PC-3 (cell line): Measurements from ENCODE around the gene MKRN2OS. TPM values are rescaled to one million over a fixed set of nuclear protein-coding genes. Genes with fewer than 3 reads are reported as not detected.

Experiments used
- ATAC-seq: fragments of 200-7000 bp; cut with Tn5 transposase; 2 replicates; pipeline ENCODE4 v1.9.1; 2020; ENCODE audit warnings: mild to moderate bottlenecking, moderate library complexity
- BruUV-seq: library from RNA; stranded (reverse); fragments of 400-500 nt; replicated peaks from 2 replicates; lab custom pipeline; 2021; lab: Mats Ljungman, UMichigan
- CTCF ChIA-PET: fragments of 300-600 bp; sonication (Branson Sonifier 250); formaldehyde crosslinking; loops from one replicate; lab custom pipeline; 2022; ENCODE audit warnings: antibody characterized with exemption; lab: Charles Lee
- POLR2A ChIA-PET: fragments of 300-600 bp; sonication (Branson Sonifier 250); formaldehyde crosslinking; loops from one replicate; lab custom pipeline; 2022; ENCODE audit warnings: antibody characterized with exemption; ENCODE audit not compliant: unreplicated experiment; lab: Charles Lee
- DNase-seq: peaks from one replicate; pipeline ENCODE4 v3.0.0-alpha.2; 2015
- H2AFZ ChIP-seq: fragments of 300-600 bp; sonication (generic); 2 replicates; pipeline ENCODE4 v1.6.0; 2016; ENCODE audit warnings: antibody characterized with exemption, low read length
- H3F3A ChIP-seq: fragments of 300-600 bp; sonication (generic); one replicate; pipeline ENCODE4 v1.6.0; 2017; ENCODE audit warnings: antibody characterized with exemption, low read length, control low read depth, mild to moderate bottlenecking; ENCODE audit not compliant: unreplicated experiment
- H3K27ac ChIP-seq: fragments of 300-600 bp; sonication (generic); 2 replicates; pipeline ENCODE4 v1.5.1; 2016; ENCODE audit warnings: mild to moderate bottlenecking, low read length
- H3K27me3 ChIP-seq: fragments of 300-600 bp; sonication (generic); 2 replicates; pipeline ENCODE4 v1.6.1; 2016; ENCODE audit warnings: low read length, mixed read lengths
- H3K36me3 ChIP-seq: fragments of 300-600 bp; sonication (generic); 2 replicates; pipeline ENCODE4 v1.6.1; 2016; ENCODE audit warnings: low read depth, mixed run types, low read length, mixed read lengths
- H3K4me1 ChIP-seq: fragments of 300-600 bp; sonication (generic); 2 replicates; pipeline ENCODE4 v1.5.1; 2016; ENCODE audit warnings: low read length; ENCODE audit not compliant: insufficient read depth
- H3K4me2 ChIP-seq: fragments of 300-600 bp; sonication (generic); 2 replicates; pipeline ENCODE4 v1.6.0; 2016; ENCODE audit warnings: low read length
- H3K4me3 ChIP-seq: fragments of 300-600 bp; sonication (generic); 2 replicates; pipeline ENCODE4 v1.5.1; 2016; ENCODE audit warnings: mild to moderate bottlenecking, low read length, mixed read lengths
- H3K79me2 ChIP-seq: fragments of 300-600 bp; sonication (generic); 2 replicates; pipeline ENCODE4 v1.6.1; 2017; ENCODE audit warnings: low read length, mixed read lengths
- H3K9ac ChIP-seq: fragments of 300-600 bp; sonication (generic); 2 replicates; pipeline ENCODE4 v1.6.0; 2016; ENCODE audit warnings: mild to moderate bottlenecking, low read length
- H3K9me2 ChIP-seq: fragments of 300-600 bp; sonication (generic); replicated peaks from 2 replicates; pipeline ENCODE4 v1.6.1; 2016; ENCODE audit warnings: mixed run types, low read length, mixed read lengths
- H3K9me3 ChIP-seq: fragments of 300-600 bp; sonication (generic); 2 replicates; pipeline ENCODE4 v1.6.1; 2016; ENCODE audit warnings: low read length, mixed read lengths
- H4K20me1 ChIP-seq: fragments of 300-600 bp; sonication (generic); 2 replicates; pipeline ENCODE4 v1.6.1; 2016; ENCODE audit warnings: low read length, mixed read lengths
- EZH2 ChIP-seq: fragments of 300-600 bp; sonication (generic); IDR thresholded peaks from one replicate; pipeline ENCODE4 v1.6.1; 2017; ENCODE audit warnings: antibody characterized with exemption, mild to moderate bottlenecking, low read length; ENCODE audit not compliant: unreplicated experiment
- EZH2phosphoT487 ChIP-seq: fragments of 300-600 bp; sonication (generic); IDR thresholded peaks from 2 replicates; pipeline ENCODE4 v1.6.1; 2018; ENCODE audit warnings: mild to moderate bottlenecking, antibody characterized with exemption, low read length, borderline replicate concordance
- intact Hi-C: fragments of 100-400 bp; cut with micrococcal nuclease; formaldehyde crosslinking; loops from 2 replicates; pipeline ENCODE4 v1.9.0; 2023
- total RNA-seq: library from RNA; depleted of rRNA; stranded (reverse); fragments of >200 nt; gene quantifications from 2 replicates; pipeline ENCODE4 v1.2.3, GENCODE V29; 2014; rRNA removed
- TF ChIP-seq, protein P1 (sequence below): fragments of 300-600 bp; sonication (generic); conservative IDR thresholded peaks from 2 replicates; pipeline ENCODE4 v1.5.1; 2017; ENCODE audit warnings: antibody characterized with exemption, low read depth, mild to moderate bottlenecking, low read length

Gene MKRN2OS
- total RNA-seq, 1 experiment from 2014 or later = 6.6 TPM

GRCh38 chr3:12489832-12490231 is 55.5 kb downstream of the MKRN2OS start:
- Histone ChIP-seq H3K79me2 (peaks cover 62% of the 10 kb centered on the region), H3K9me2 (no peaks in the 10 kb centered on the region), H4K20me1 (no peaks in the 10 kb centered on the region), H3K27me3 (no peaks in the 10 kb centered on the region), H3F3A (no peaks in the 10 kb centered on the region), H3K27ac (no peak overlapping the region), H3K36me3 (peaks cover 44% of the 10 kb centered on the region; the same call in 1 of the 2 replicates), H3K4me3 (no peak overlapping the region), H3K4me1 (peaks cover 26% of the 10 kb centered on the region), H3K4me2 (no peak overlapping the region), H2AFZ (no peak overlapping the region), H3K9me3 (no peaks in the 10 kb centered on the region), H3K9ac (no peak overlapping the region)
- intact Hi-C loops = loop anchor here (10.0 kb wide), 1 partner anchor 405 kb away; no protein-coding TSS in a partner anchor
- no TSS peak for BruUV-seq
- ChIA-PET CTCF (no interaction called here), POLR2A (no interaction called here)
- TF ChIP-seq, protein P1, sequence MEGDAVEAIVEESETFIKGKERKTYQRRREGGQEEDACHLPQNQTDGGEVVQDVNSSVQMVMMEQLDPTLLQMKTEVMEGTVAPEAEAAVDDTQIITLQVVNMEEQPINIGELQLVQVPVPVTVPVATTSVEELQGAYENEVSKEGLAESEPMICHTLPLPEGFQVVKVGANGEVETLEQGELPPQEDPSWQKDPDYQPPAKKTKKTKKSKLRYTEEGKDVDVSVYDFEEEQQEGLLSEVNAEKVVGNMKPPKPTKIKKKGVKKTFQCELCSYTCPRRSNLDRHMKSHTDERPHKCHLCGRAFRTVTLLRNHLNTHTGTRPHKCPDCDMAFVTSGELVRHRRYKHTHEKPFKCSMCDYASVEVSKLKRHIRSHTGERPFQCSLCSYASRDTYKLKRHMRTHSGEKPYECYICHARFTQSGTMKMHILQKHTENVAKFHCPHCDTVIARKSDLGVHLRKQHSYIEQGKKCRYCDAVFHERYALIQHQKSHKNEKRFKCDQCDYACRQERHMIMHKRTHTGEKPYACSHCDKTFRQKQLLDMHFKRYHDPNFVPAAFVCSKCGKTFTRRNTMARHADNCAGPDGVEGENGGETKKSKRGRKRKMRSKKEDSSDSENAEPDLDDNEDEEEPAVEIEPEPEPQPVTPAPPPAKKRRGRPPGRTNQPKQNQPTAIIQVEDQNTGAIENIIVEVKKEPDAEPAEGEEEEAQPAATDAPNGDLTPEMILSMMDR = no peak
- TF ChIP-seq EZH2 (no peak), EZH2phosphoT487 (no peak)
- ATAC-seq = no peak
- DNase-seq = no peak

Other genes starting within 250 kb of the MKRN2OS start
- gene TSEN2, start 61.0 kb downstream of the MKRN2OS start, total RNA-seq = 40.2 and 51.0 TPM in 2 replicates
- 41.6 and 45.8 TPM in 2 replicates for gene MKRN2, start 11.6 kb upstream of the MKRN2OS start, total RNA-seq
- 113 and 130 TPM in 2 replicates for gene RAF1, start 118.6 kb upstream of the MKRN2OS start, total RNA-seq
- 7.5 and 10.4 TPM in 2 replicates for gene TMEM40, start 213.8 kb upstream of the MKRN2OS start, total RNA-seq